Stimulated activated CD8-positive, alpha-beta memory T cell treated with anti-CD3 and anti-CD28 coated beads, Interleukin-12 subunit alpha, Interleukin-12 subunit beta, amount 100 ng/mL, for 1 hour (primary cell): ENCODE measurements around the gene SLC35A3.
"Not testable (repeated sequence)": the region's sequence is repeated elsewhere in the genome, so short reads cannot be mapped to it uniquely, and the experiment has no call there.

Source experiments
- DNase-seq: peaks from one replicate; pipeline ENCODE4 v3.0.0-alpha.2; 2020; ENCODE audit warnings: low read depth

The SLC35A3 gene

DNA sequence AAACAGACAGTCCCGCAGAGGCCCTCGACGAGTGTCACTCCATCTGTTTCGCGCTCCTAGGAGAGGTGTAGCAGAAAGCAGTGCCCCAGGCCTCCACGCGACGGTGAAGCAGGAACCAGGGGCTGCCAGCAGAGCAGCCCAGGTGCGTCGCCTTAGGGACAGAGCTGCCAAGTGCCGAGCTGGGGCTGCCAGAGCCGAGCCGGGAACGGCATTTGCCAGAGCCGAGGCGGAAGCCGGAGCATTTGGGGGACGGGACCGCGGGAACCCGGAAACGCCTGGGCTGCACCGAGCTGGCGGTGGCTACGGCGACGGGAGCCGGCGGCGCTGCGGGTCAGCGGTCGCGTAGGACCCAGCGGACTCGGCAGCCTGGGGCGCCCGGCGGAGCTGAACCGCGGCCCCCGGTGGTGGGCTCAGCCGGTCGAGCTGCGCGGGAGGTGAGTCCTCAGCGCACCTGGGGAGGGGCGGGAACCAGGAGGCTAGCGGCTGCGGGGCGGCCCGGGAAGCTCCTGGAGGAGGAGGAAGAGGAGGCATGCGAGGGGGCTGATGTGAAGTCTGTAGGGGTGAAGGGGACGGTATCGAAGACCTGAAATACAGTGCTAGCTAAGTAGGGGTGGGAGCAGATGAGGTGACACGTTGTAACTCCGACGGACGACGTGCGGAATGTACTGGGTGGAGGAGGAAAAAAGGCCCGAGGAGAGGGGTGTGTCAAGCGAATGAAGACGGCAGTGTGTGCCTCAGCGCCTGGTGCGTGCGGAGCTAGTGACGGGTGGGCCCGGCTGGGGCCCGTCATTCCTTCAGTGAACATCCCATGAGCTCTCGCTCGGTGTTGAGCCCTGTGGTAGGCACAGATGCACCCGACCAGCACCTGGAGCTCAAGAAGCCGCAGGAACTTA is at the start of gene SLC35A3:
TSS of gene SLC35A3 (plus strand) at position 268 of the 893 bp plus-strand sequence. CDS start 23,559 bp downstream, outside the sequence.
- peak; percentile 55 for DNase-seq

DNA sequence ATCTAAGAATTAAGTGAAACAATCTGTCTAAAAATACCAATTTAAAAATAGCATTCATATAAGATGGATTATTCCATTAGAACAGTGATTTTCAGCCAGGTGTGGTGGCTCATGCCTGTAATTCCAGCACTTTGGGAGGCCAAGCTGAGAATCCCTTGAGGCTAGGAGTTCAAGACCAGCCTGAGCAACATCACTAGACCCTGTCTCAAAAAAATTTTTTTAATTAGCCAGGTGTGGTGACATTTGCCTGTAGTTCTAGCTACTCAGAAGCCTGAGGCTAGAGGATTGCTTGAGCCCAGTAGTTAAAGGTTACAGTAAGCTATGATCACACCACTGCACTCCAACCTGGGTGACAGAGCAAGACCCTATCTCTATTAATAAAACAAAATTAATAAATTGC is 35.0 kb upstream of the SLC35A3 start:
- DNase-seq, result no peak

DNA sequence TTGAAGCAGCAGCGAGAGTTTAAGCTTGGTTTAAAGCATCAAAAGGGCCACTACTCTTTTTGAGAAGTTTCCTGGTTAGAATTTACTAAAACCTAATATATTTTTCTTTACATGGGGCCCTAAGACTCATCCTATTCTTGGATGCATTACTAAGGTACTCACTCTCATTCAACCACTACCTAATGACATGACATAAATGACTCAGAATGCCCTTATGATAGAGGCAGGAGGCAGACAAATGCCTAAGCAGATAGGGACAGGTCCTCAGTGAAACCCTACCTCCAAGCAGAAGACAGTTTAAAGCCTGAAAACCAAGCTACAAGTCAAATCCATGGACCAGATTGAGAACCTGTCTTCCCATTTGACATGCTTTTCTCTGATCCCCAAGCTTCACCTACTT is 34.3 kb upstream of the SLC35A3 start:
- DNase-seq, result no peak

DNA sequence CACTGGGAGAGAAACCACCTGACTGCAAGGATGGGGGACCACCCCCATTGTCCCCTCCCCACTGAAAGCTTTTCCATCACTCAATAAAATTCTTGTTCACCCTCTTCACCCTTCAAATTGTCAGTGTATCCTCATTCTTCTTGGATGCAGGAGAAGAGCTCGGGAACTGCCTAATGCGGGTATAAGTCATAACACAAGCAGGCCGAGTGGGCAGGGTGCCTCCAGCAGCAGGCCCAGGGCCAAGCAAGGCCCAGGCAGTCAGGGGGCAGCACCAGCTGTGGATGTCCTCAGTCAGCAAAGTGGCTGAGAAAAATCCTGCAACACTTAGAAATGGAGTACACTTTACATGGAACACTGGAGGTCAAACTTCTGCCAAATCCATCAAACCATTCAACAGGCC is 33.7 kb upstream of the SLC35A3 start:
- DNase-seq, result no peak

DNA sequence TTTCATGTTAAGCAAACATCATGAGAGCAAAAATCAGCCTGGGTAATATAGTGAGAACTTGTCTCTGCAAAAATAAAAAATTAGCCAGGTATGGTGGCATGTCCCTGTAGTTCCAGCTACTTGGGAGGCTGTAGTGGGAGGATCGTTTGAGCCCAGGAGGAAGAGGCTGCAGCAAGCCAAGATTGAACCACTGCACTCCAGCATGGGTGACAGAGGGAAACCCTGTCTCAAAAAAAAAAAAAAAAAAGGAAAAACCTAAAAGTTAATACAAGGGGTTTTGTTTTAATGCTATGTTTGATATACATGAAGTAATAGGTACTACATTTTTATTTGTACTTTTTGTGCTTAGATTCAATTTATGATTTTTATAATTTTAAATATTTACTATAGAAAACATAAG is 27.1 kb upstream of the SLC35A3 start:
- no peak for DNase-seq

DNA sequence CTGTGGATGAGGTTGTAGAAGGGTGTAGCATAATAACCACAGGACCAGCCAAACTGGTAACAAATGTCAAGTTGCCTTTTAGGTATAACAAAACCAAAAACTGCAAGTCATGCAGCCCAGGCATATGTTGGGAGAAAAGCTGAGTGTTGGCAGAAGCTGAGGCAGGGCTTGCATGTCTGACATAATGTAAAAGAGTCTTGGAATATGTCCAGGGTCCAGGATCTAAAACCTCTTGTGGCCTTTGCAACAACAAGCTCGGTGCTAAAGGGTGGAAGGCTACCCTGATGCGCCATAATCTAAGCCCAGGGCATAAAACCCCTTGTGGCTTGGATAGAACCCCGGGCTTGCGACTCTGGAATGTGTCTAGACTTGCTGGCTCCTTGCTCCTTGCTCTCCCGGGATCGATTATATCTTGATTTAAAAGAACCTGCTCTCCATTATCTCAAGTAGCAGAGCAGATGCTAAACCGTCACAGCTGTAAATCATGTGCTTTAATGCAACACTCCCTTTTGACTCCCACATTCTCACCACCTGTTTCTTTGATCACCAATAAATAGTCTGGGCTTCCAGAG is 26.5 kb upstream of the SLC35A3 start:
- no peak for DNase-seq

DNA sequence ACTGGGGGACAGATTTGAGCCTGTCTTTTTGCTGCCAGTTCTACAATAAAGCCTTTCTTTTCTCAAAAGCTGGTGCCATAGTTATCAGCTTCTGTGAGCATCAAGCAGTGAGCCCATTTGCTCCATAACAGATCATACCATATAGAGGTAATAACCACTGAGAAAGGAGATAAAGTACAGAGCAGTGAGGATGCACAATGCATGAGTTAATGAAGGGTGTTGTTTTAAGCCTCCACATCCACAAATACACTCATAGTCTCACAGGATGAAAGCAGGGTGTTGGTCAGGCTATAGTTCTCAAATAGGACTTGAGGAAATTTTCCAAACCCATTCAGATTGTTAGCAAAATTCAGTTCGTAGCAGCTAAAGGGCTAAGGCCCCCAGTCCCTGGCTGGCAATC is 25.6 kb upstream of the SLC35A3 start:
- no peak for DNase-seq

DNA sequence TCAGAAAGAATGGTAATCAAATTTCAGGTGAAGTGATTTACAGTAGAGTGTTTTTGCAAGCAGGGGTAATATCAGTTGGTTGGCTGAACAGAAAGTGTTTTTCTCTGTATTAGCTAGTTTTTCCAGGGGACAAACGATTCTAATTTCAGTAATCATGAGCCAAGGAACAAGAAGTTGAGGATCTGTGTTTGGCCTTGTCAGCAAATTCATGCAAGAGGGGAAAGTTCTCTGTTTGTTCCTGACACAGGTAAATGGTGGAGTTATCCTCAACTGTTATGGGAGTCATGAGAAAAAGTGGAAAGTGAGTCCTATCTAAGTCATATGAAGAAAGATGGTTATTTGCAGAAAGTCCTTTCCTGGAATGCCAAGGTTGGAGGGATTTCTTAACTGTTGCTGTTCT is 24.6 kb upstream of the SLC35A3 start:
- no peak for DNase-seq

DNA sequence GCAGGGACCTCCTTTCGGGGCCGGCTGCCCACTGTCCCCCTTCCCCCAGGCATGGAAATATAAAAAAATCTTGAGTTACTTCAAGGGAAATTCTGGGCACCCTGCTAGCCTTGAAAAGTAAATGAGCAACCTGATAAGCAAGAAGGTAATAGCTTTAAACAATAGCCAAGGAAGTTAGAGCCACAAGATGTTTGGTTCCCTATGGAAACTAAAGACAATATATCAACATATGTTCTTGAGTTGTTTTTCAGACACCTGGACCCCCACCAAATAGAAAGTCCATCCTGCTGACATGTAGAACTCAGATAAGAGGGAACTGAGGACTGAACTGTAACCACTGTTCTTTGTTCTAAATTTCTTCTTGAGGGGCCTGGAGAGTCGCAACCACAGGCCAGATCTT is 19.3 kb upstream of the SLC35A3 start:
- DNase-seq, result no peak

DNA sequence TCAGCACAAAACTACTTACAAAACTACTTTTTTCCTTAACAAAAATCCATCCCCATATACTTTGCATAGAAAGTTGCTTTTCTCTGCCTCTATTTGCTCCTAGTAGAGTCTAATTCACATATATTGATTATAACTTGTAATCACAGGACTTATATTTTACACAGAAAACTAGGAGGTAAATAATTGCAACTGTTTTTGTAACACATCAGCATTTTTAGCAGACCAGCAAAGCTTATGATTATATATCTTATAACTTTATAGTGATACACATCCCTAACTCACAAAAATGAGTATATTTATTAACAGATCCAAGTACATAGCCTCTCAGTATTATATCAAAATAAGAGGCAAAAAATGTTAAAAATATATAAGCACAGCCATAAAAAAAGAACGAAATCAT is 17.3 kb upstream of the SLC35A3 start:
- DNase-seq, result no peak

DNA sequence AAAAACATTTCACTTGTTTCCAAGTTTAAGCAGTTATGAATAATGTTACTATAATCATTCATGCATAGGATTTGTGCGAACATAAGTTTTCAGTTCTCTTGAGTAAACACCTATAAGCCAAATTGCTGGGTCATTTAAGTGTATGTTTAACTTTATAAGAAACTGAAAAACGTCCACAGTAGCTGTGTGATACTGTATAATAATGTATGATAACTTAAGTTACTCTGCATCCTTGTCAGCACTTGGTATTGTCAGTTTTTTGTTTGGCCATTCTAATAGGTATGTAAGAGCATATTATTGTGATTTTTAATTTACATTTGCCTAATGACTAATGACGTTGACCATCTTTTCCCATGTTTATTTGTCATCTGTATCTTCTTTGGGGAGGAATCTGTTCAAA is 14.4 kb upstream of the SLC35A3 start:
- no peak for DNase-seq

DNA sequence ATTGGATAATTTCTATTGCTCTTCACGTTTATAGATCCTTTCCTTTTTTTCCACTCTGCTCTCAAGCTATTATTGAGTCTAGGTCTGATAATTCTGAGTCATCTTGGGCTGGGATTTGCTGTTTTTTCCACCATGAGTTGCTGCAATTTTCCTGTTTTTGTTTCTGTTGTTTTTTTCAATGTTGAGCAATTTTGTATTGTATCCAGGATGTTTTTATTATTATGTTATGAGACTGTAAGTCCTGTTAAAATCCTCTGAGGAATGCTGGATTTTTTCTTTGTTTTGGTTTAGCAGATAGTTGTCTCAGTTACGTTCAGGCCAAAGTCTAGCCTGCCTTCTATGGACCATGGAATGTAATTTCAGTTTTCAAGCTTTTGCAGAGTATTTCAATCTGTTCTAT is 13.0 kb upstream of the SLC35A3 start:
- no peak for DNase-seq

DNA sequence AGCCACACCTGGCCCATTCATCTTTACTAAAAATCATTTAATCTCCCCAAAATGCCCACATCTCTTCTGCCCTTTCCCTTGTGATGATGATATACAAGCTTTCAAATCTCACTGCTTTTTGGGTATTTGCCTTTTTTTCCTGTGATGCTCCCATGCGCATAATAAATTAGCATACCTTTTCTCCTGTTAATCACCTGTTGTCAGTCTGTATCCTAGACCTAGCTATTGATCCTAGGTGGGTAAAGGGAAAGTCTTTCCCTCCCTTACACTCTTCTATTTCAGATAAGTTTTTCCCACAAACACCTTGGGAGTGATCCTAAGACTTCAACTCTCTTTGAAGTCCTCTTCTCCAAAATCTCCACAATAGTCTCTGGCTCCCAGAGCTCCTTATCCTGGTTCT is 12.0 kb upstream of the SLC35A3 start:
- no peak for DNase-seq

DNA sequence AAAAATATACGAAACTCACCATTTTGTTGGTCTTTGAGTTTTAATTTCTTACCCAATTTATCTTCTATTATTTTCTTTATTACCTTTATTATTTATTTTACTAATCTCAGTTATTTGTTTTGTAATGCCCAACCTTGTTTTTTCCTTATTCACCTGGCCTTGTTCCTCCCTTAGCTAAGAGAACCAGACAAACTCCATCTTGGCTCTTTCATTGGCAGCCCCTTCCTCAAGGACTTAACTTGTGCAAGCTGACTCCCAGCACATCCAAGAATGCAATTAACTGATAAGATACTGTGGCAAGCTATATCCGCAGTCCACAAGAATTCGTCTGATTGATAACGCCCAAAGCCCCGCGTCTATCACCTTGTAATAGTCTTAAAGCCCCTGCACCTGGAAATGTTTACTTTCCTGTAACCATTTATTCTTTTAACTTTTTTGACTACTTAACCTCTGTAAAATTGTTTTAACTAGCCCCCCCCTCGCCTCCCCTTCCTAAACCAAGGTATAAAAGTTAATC is 10.5 kb upstream of the SLC35A3 start:
- not testable (repeated sequence) for DNase-seq

DNA sequence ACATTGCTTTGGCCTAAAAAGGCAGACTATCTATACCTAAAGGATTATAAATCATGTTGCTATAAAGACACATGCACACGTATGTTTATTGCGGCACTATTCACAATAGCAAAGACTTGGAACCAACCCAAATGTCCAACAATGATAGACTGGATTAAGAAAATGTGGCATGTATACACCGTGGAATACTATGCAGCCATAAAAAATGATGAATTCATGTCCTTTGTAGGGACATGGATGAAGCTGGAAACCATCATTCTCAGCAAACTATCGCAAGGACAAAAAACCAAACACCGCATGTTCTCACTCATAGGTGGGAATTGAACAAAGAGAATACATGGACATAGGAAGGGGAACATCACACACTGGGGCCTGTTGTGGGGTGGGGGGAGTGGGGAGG is 9.5 kb upstream of the SLC35A3 start:
- DNase-seq, result not testable (repeated sequence)

DNA sequence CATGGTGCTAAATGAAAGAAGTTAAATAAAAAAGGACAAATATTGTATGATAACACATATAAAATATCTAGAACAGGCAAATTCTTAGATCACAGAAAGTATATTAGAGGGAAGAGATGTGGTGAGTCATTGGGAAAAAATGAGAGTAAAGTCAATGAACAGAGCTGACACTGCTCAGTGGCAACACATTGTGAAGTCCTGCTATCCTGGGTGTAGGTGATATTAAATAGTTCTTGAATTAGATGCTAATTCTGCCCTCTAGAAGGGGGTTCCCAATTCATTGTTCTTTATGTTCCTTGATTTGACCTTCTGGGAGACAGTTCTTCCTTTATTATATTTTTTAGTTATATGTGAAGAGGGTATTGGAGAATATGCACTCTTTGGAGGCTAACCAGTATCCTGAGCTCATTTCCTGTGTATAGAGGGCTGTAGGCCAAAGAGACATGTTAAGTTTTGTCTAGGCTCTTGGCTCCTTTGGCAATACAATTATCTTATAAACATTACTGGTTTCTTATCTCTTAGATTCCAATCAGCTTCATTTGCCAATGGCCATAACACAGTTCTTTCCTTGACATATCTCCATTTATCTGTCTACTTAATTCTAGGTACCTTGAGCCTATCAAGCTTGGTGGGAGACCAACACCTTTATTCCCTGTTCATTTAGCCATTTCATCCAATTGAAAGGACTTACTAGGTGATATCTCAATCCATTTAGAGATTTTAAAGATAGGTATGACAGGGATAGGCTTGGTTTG is 6.6 kb upstream of the SLC35A3 start:
- no peak for DNase-seq

DNA sequence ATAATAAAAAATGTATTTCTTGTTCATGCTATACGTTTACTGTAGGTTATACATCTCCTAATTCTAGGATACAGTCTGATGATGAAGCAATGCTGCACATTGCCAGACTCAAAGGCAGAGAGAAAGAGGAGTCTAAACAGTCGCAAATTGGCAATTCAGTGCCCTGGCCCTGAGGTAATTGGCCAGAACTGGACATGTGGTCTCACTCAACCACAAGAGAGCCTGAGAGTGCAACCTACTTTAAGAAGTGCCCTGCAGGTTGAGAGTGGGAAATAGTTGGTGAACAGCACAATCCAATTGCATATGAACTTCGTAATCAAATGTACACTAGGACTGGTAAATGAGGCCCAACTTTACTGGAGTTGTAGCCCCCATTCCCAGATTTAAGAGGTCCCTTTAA is 5.0 kb upstream of the SLC35A3 start:
- no peak for DNase-seq

DNA sequence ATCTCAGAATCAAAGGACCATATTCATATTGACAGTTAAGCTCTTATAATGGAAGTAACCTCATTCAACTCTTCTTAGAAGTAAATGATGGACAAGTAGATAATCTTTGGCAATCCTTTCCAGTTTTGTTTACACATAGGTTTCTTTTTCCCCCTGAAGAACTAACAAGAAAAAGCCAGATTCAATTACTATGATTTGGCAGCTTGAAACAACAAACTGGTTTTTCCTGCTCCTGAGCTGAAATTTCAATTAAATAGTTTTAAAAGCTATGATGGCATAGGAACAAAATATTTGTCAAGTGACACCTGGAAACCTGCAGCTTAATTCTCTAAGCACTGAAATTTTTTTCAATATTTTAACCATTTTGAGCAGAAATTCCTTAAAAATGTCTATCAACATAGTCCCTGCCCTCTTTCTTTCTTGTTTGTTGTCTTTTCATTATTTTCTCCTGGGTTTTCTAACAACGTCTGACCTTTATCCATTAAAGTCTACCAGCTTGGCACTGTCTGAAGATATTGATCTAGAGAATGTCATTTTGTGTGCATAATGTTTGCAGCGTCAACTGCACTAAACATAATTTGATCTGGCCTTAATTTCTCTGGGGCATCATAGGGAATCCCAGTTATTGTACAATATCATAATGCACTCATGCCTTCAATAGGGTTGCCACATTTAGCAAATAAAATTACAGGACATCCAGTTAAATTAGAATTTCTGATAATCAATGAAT is 4.0 kb upstream of the SLC35A3 start:
- no peak for DNase-seq

DNA sequence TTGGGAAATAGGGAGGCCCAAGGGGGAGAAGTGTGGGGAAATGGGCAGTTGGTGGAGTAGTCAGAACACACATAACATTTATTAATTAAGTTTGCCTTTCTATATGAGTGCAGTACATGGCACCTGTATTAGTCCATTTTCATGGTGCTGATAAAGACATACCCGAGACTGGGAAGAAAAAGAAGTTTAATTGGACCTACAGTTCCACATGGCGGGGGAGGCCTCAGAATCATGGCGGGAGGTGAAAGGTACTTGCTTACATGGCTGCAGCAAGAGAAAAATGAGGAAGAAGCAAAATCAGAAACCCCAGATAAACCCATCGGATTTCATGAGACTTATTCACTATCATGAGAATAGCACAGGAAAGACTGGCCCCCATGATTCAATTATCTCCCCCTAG is 1.6 kb upstream of the SLC35A3 start:
- DNase-seq, result no peak

DNA sequence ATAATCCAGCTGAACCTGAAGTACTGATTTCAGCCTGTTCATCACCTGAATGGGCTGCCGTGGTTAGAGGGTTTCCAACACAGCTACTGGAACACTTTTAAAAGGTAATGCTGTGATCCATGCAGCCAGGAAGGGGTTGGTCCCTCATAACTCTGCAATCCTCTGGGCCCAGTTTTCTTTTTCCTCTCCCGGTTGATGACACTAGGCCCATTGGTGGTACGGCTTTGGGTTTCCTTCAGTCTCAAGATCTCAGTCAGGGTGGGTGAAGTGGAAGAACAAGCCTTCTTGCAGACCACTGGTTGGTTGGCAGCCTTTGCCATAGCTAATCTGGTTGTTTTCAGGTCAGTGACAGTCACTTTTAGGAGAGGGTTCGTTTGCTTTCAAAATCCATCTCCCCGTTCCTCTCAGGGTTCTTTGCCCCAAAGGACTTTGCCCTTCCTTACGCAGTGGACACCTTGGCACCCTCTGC is 502 bp upstream of the SLC35A3 start:
- DNase-seq, result no peak

DNA sequence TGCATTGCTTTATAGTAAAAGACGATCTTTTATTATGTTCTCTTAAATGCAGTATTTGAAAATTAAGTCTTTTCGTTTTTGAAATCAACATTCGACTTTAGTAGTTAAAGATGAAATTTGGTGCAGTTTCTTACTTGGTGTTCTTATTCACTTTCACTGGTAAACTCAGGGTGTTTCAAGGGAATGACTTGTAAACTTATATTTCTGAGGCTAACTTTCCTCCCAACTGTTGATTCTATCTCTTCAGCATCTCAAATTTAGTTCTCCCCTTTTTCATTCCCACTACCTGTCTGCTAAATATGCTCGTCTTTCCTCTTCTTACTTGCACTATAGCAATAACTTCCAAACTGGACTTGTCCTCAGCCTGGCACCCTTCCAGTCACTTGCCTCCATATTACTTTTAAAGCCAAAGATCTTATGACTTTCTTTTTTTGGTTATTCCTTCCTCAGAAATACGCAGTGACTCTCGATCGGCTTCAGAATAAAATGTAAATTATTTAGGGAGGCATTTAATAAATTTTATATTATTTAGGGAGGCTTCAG is 988 bp downstream of the SLC35A3 start:
- DNase-seq, result no peak

DNA sequence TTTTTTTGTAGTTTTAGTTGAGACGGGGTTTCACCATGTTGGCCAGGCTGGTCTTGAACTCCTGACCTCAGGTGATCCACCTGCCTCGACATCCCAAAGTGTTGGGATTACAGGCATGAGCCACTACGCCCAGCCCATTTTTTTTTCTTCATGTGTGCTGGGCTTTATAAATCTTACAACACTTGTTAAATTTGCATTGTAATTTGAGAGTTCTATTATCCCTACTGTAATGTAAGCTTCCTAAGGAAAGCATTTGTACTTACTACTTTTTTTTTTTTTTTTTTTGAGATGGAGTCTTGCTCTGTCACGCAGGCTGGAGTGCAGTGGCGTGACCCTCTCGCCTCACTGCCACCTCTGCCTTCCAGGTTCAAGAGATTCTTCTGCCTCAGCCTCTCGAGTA is 2.3 kb downstream of the SLC35A3 start:
- DNase-seq, result not testable (repeated sequence)
